Stomach (tissue), 4 donors: ENCODE results near the gene ZNF709.
A peak's percentile ranks its signal among the peaks of the same experiment; 100 is the strongest.

Source experiments
- EP300 ChIP-seq: sonication (generic); formaldehyde crosslinking; IDR thresholded peaks from one replicate; pipeline ENCODE4 v1.6.1; 2017; ENCODE audit warnings: antibody characterized with exemption
- POLR2A ChIP-seq, 4 donors: fragments of 450-650 bp; IDR thresholded peaks; one replicate each; pipeline ENCODE4 v1.6.1; 2016; ENCODE audit warnings: antibody characterized with exemption in 4 of 4, control low read depth in 2 of 4, mild to moderate bottlenecking in 1 of 4, moderate library complexity in 1 of 4
- POLR2AphosphoS5 ChIP-seq, 3 donors: sonication (generic); formaldehyde crosslinking; IDR thresholded peaks; one replicate each; pipeline ENCODE4 v1.6.1; 2016; ENCODE audit warnings: antibody characterized with exemption in 3 of 3
- TF ChIP-seq, protein P1 (sequence below), 7 experiments: fragments of 450-650 bp in 4 of 7; fragments of 200-600 bp in 3 of 7; sonication (generic) in 3 of 7; IDR thresholded peaks; one replicate each; pipeline ENCODE4 v1.5.1; 2016 to 2019; ENCODE audit warnings: antibody characterized with exemption in 7 of 7, control low read depth in 2 of 7, mild to moderate bottlenecking in 1 of 7

DNA sequence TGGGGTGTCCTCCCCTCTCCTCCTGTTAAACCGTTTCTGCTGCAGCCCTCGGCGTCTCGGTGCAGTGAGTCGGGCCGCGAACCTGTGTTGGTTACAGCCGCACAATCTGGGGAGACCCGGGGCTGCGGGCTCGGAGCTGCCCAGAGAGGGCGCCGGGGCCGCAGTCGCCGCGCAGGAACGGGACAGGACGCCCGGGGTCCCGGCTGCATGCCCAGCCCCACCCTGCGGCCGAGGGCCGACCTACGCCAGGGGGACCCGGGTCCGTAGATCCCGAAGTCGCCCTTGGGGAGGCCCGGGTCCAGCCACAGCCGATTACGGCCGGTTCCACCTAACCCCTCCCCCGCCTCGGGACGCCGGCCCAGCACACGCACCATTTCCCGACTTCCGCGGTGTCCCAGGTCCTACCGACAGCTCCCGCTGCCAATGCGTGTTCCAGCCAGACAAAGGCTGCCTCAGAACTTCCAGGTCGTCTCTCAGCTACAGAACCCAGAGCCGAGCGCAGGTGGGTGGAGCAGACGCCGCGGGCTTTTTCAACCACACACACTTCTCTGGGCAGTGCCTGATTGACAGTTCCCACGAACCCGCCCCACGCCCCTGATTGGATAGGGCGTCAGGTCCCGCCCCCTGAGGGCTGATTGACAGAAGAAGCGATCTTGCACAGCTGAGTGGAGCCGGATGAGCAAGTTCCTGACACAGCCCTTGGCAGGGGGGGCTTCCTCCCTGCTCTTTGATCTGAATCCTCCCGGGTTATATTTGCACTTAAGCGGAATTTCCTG lies 43.9 kb downstream of the ZNF709 start, which contains the start of gene ZNF443:
- TF ChIP-seq POLR2A (IDR thresholded peaks at IDR 0.05) (no peak), POLR2AphosphoS5 (IDR thresholded peaks at IDR 0.05) (peak; percentile 40 to 87 (median 83)), EP300 (no peak)
- TF ChIP-seq, protein P1, sequence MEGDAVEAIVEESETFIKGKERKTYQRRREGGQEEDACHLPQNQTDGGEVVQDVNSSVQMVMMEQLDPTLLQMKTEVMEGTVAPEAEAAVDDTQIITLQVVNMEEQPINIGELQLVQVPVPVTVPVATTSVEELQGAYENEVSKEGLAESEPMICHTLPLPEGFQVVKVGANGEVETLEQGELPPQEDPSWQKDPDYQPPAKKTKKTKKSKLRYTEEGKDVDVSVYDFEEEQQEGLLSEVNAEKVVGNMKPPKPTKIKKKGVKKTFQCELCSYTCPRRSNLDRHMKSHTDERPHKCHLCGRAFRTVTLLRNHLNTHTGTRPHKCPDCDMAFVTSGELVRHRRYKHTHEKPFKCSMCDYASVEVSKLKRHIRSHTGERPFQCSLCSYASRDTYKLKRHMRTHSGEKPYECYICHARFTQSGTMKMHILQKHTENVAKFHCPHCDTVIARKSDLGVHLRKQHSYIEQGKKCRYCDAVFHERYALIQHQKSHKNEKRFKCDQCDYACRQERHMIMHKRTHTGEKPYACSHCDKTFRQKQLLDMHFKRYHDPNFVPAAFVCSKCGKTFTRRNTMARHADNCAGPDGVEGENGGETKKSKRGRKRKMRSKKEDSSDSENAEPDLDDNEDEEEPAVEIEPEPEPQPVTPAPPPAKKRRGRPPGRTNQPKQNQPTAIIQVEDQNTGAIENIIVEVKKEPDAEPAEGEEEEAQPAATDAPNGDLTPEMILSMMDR (IDR thresholded peaks at IDR 0.05): no peak
